GM12878 (cell line): Measurements from ENCODE around the gene OGFOD2.

Source experiments
- CEBPB ChIP-seq, 2 experiments: fragments of 150-350 bp in 1 of 2; IDR thresholded peaks; 2 replicates each; pipeline ENCODE4 v1.6.1; 2012 to 2014; ENCODE audit warnings: low read depth in 2 of 2, low read length in 2 of 2, borderline replicate concordance in 1 of 2, inconsistent platforms in 1 of 2
- ESRRA ChIP-seq: IDR thresholded peaks from 2 replicates; pipeline ENCODE4 v1.6.1; 2012; ENCODE audit warnings: mild to moderate bottlenecking, low read length, improper control_type of control experiment
- MEF2B ChIP-seq: fragments of 450-650 bp; IDR thresholded peaks from 2 replicates; pipeline ENCODE4 v1.6.1; 2018; ENCODE audit warnings: mild to moderate bottlenecking, moderate library complexity; ENCODE audit not compliant: partially characterized antibody, poor library complexity, severe bottlenecking
- NBN ChIP-seq: fragments of 450-650 bp; IDR thresholded peaks from 2 replicates; pipeline ENCODE4 v1.6.1; 2016
- NR2C2 ChIP-seq: IDR thresholded peaks from 2 replicates; pipeline ENCODE4 v1.6.1; 2011; ENCODE audit warnings: borderline replicate concordance, low read depth; ENCODE audit not compliant: control insufficient read depth, insufficient read length
- POLR2AphosphoS5 ChIP-seq: IDR thresholded peaks from 2 replicates; pipeline ENCODE4 v1.6.1; 2011; ENCODE audit warnings: mild to moderate bottlenecking, low read length, inconsistent platforms
- RELA ChIP-seq: fragments of 450-650 bp; IDR thresholded peaks from 2 replicates; pipeline ENCODE4 v1.8.0; 2014; ENCODE audit warnings: borderline replicate concordance; ENCODE audit not compliant: partially characterized antibody
- TCF7 ChIP-seq: IDR thresholded peaks from 2 replicates; pipeline ENCODE4 v1.6.1; 2014; ENCODE audit warnings: antibody characterized with exemption, borderline replicate concordance
- TF ChIP-seq, protein P1 (sequence below), 3 experiments: IDR thresholded peaks in 2 of 3; conservative IDR thresholded peaks in 1 of 3; 2 replicates each; pipeline ENCODE4 v1.5.1; 2011; ENCODE audit warnings: low read depth in 3 of 3, low read length in 3 of 3, mild to moderate bottlenecking in 3 of 3, control low read depth in 2 of 3, moderate library complexity in 2 of 3, inconsistent platforms in 1 of 3, mixed read lengths in 1 of 3; ENCODE audit not compliant: control insufficient read depth in 2 of 3, insufficient read depth in 1 of 3; ENCODE audit errors: extremely low read depth in 1 of 3

DNA sequence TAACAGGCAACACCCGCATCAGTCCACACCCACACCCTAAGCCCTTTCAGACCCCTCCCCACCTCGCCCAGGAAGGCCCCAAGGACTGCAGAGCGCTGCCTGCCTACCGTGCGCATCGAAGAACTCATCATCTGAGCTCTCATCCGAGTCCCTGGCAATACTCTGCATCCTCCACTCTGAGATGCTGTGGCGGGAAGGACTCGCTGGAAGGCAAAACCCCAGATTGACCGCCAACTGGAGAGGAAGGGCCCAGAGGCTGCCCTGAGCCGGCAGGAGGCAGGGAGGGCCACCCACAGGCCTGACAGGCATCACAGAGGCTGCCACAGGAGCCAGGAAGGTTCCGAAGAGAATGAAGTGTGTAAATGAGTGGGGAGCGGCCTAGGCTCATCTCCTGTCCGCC is 29.2 kb downstream of the OGFOD2 start:
- TF ChIP-seq ESRRA (no peak), MEF2B (no peak), CEBPB (IDR thresholded peaks at IDR 0.05; ENCODE audit: borderline replicate concordance in 1 of 2, low read depth in 2 of 2, low read length in 2 of 2) (no peak), RELA (no peak), NR2C2 (no peak), POLR2AphosphoS5 (no peak), NBN (no peak), TCF7 (no peak)
- TF ChIP-seq, protein P1, sequence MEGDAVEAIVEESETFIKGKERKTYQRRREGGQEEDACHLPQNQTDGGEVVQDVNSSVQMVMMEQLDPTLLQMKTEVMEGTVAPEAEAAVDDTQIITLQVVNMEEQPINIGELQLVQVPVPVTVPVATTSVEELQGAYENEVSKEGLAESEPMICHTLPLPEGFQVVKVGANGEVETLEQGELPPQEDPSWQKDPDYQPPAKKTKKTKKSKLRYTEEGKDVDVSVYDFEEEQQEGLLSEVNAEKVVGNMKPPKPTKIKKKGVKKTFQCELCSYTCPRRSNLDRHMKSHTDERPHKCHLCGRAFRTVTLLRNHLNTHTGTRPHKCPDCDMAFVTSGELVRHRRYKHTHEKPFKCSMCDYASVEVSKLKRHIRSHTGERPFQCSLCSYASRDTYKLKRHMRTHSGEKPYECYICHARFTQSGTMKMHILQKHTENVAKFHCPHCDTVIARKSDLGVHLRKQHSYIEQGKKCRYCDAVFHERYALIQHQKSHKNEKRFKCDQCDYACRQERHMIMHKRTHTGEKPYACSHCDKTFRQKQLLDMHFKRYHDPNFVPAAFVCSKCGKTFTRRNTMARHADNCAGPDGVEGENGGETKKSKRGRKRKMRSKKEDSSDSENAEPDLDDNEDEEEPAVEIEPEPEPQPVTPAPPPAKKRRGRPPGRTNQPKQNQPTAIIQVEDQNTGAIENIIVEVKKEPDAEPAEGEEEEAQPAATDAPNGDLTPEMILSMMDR (IDR thresholded peaks at IDR 0.05 in 2 of 3, conservative IDR thresholded peaks at IDR 0.05 in 1 of 3; ENCODE audit: control insufficient read depth in 2 of 3, extremely low read depth in 1 of 3, insufficient read depth in 1 of 3, low read depth in 3 of 3, low read length in 3 of 3) = no peak
